Stimulated activated CD8-positive, alpha-beta memory T cell treated with anti-CD3 and anti-CD28 coated beads, Interleukin-7, amount 100 ng/mL, for 1 hour (primary cell): ENCODE results near the gene UBE2V1.
"Not testable (repeated sequence)": the region's sequence is repeated elsewhere in the genome, so short reads cannot be mapped to it uniquely, and the experiment has no call there.

ENCODE experiments used
- DNase-seq, 2 donors: peaks; one replicate each; pipeline ENCODE4 v3.0.0-alpha.2; 2020; ENCODE audit warnings: low read depth in 2 of 2

The UBE2V1 gene

GRCh38 chr20:50137702-50138101 is 24.8 kb upstream of the UBE2V1 start:
- DNase-seq, result not testable (repeated sequence)

GRCh38 chr20:50136822-50137599 is 24.1 kb upstream of the UBE2V1 start:
- DNase-seq, result no peak

GRCh38 chr20:50135157-50135556 is 22.2 kb upstream of the UBE2V1 start:
- not testable (repeated sequence) for DNase-seq

GRCh38 chr20:50133474-50134217 is 20.7 kb upstream of the UBE2V1 start:
- DNase-seq, result no peak

- no peak for DNase-seq
These were observed 20.1 kb upstream of the UBE2V1 start for GRCh38 chr20:50133041-50133440.

GRCh38 chr20:50130995-50131394 is 18.0 kb upstream of the UBE2V1 start:
- DNase-seq, result no peak

GRCh38 chr20:50130356-50130723 is 17.4 kb upstream of the UBE2V1 start:
- no peak for DNase-seq

GRCh38 chr20:50129662-50130355 is 16.9 kb upstream of the UBE2V1 start:
- no peak for DNase-seq

GRCh38 chr20:50128520-50128905 is 15.6 kb upstream of the UBE2V1 start:
- DNase-seq, result no peak

GRCh38 chr20:50127587-50128519 is 14.9 kb upstream of the UBE2V1 start:
- no peak for DNase-seq

- no peak for DNase-seq
These were observed 13.7 kb upstream of the UBE2V1 start for GRCh38 chr20:50126662-50127061.

GRCh38 chr20:50125279-50125678 is 12.3 kb upstream of the UBE2V1 start:
- DNase-seq, result no peak

- DNase-seq, result no peak
These were observed 11.5 kb upstream of the UBE2V1 start for GRCh38 chr20:50124496-50124895.

- no peak for DNase-seq
These were observed 10.5 kb upstream of the UBE2V1 start for GRCh38 chr20:50123418-50123817.

GRCh38 chr20:50122763-50123162 is 9.8 kb upstream of the UBE2V1 start:
- DNase-seq, result no peak

GRCh38 chr20:50121858-50122271 is 8.9 kb upstream of the UBE2V1 start:
- no peak for DNase-seq

- DNase-seq, result peak in 1 of 2 donors; percentile 16
These were observed 8.2 kb upstream of the UBE2V1 start for GRCh38 chr20:50120935-50121693.

GRCh38 chr20:50118203-50118602 is 5.3 kb upstream of the UBE2V1 start:
- DNase-seq, result no peak

- no peak for DNase-seq
These were observed 3.5 kb upstream of the UBE2V1 start for GRCh38 chr20:50116368-50116999.
